CD4-positive, alpha-beta T cell (primary cell): ENCODE results near the gene CLSTN2. TPM values are rescaled to one million over a fixed set of nuclear protein-coding genes. Genes with fewer than 3 reads are reported as not detected.

Source experiments
- ATAC-seq: fragments of 200-7000 bp; cut with Tn5 transposase; one replicate; pipeline ENCODE4 v1.10.0; 2022; ENCODE audit warnings: mild to moderate bottlenecking; ENCODE audit not compliant: poor library complexity
- CTCF ChIA-PET: fragments of 350-600 bp; sonication (Branson Sonifier 250); formaldehyde crosslinking; loops from one replicate; lab custom pipeline; 2021; ENCODE audit warnings: antibody characterized with exemption, inconsistent platforms; lab: Charles Lee
- POLR2A ChIA-PET: fragments of 350-600 bp; sonication (Branson Sonifier 250); formaldehyde crosslinking; loops from one replicate; lab custom pipeline; 2021; ENCODE audit warnings: antibody characterized with exemption, inconsistent platforms; lab: Charles Lee
- DNase-seq, 14 experiments: peaks; one replicate each; pipeline ENCODE4 v3.0.0-alpha.2; 2013 to 2020; ENCODE audit warnings: mixed read lengths in 2 of 14
- H3K27ac ChIP-seq, 2 donors: one replicate each; pipeline versions ENCODE4 v1.5.1 to v1.7.0; 2013; ENCODE audit warnings: low read length in 2 of 2, low read depth in 1 of 2, mild to moderate bottlenecking in 1 of 2
- H3K27me3 ChIP-seq, 2 experiments: 1 replicate in 1 of 2; 2 replicates in 1 of 2; pipeline versions ENCODE4 v1.6.1 to v1.7.0; 2013; ENCODE audit warnings: low read length in 2 of 2, control low read depth in 1 of 2, mild to moderate bottlenecking in 1 of 2, moderate library complexity in 1 of 2; ENCODE audit not compliant: insufficient read depth in 2 of 2, control insufficient read depth in 1 of 2
- H3K36me3 ChIP-seq: one replicate; pipeline ENCODE4 v1.6.1; 2013; ENCODE audit warnings: low read length, control low read depth; ENCODE audit not compliant: insufficient read depth
- H3K4me1 ChIP-seq: one replicate; pipeline ENCODE4 v1.6.1; 2013; ENCODE audit warnings: low read length, control low read depth; ENCODE audit not compliant: insufficient read depth
- H3K4me3 ChIP-seq: one replicate; pipeline ENCODE4 v1.5.1; 2013; ENCODE audit warnings: mild to moderate bottlenecking, low read length, moderate library complexity
- H3K9me3 ChIP-seq, 2 experiments: 1 replicate in 1 of 2; 2 replicates in 1 of 2; pipeline versions ENCODE4 v1.6.1 to v1.7.0; 2013; ENCODE audit warnings: low read length in 2 of 2, mild to moderate bottlenecking in 2 of 2, control low read depth in 1 of 2, moderate library complexity in 1 of 2; ENCODE audit not compliant: control insufficient read depth in 1 of 2, insufficient read depth in 1 of 2
- H3K27ac Mint-ChIP-seq: one replicate; pipeline ENCODE4 v1.8.0; 2020; ENCODE audit warnings: mixed read lengths
- H3K27me3 Mint-ChIP-seq: one replicate; pipeline ENCODE4 v1.8.0; 2021; ENCODE audit warnings: mixed read lengths
- H3K36me3 Mint-ChIP-seq: one replicate; pipeline ENCODE4 v1.8.0; 2021; ENCODE audit warnings: low read depth, mixed read lengths
- H3K4me1 Mint-ChIP-seq: one replicate; pipeline ENCODE4 v1.8.0; 2021; ENCODE audit warnings: low read depth, mixed read lengths
- H3K4me3 Mint-ChIP-seq: one replicate; pipeline ENCODE4 v1.8.0; 2020; ENCODE audit warnings: mild to moderate bottlenecking, mixed read lengths
- H3K9me3 Mint-ChIP-seq: one replicate; pipeline ENCODE4 v1.8.0; 2020; ENCODE audit warnings: mixed read lengths
- intact Hi-C, 2 experiments: fragments of 100-400 bp; cut with DNase I in 1 of 2; cut with micrococcal nuclease in 1 of 2; formaldehyde crosslinking; loops; one replicate each; pipeline versions ENCODE4 v1.15.1 to v1.9.0; 2023 to 2025; cut with DNase I, micrococcal nuclease
- total RNA-seq, 174 experiments: library from RNA in 2 of 174; stranded (reverse) in 2 of 174; gene quantifications; one replicate each; pipeline ENCODE4 v1.2.3 and lab custom pipeline; 2021 to 2026
- TF ChIP-seq, protein P1 (sequence below): fragments of 200-600 bp; IDR thresholded peaks from one replicate; pipeline ENCODE4 v1.8.0; 2022; ENCODE audit warnings: antibody characterized with exemption, mild to moderate bottlenecking

The CLSTN2 gene
- total RNA-seq, 2 experiments from 2014 or later, result not detected

DNA sequence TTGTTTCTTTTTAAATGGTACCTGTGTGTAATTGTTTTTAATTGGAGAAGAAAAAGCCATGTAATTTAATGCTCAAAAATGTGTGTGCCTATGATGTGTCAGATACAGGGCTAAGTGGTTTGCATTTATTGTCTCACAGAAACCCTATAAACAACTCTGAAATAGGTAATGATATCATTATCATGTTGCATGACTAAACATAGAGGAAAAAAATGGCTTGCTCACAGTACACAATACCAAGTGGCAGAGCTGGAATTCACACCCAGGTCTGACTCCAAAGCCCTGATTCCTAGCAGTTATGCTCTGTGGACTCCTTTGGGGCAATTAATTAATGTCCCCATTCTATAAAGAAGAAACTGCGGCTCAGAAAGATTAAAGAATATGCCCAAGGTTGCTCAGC is 505.5 kb downstream of the CLSTN2 start:
- ChIA-PET POLR2A (no interaction called here), CTCF (no interaction called here)
- Mint-ChIP-seq H3K27me3 (peaks cover 24% of the 10 kb centered on the region), H3K4me1 (no peaks in the 10 kb centered on the region), H3K27ac (no peak overlapping the region), H3K4me3 (no peak overlapping the region), H3K9me3 (no peaks in the 10 kb centered on the region), H3K36me3 (no peaks in the 10 kb centered on the region)
- no peak overlapping the region for H3K27ac ChIP-seq
- peaks cover 0 to 4% of the 10 kb centered on the region in 2 experiments for H3K9me3 ChIP-seq
- H3K27me3 ChIP-seq, result no peaks in the 10 kb centered on the region
- DNase-seq (no peak), ATAC-seq (no peak)
- H3K36me3 ChIP-seq, result no peaks in the 10 kb centered on the region
- intact Hi-C loops, result no loop called here
- TF ChIP-seq, protein P1, sequence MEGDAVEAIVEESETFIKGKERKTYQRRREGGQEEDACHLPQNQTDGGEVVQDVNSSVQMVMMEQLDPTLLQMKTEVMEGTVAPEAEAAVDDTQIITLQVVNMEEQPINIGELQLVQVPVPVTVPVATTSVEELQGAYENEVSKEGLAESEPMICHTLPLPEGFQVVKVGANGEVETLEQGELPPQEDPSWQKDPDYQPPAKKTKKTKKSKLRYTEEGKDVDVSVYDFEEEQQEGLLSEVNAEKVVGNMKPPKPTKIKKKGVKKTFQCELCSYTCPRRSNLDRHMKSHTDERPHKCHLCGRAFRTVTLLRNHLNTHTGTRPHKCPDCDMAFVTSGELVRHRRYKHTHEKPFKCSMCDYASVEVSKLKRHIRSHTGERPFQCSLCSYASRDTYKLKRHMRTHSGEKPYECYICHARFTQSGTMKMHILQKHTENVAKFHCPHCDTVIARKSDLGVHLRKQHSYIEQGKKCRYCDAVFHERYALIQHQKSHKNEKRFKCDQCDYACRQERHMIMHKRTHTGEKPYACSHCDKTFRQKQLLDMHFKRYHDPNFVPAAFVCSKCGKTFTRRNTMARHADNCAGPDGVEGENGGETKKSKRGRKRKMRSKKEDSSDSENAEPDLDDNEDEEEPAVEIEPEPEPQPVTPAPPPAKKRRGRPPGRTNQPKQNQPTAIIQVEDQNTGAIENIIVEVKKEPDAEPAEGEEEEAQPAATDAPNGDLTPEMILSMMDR, result no peak
- H3K4me1 ChIP-seq, result no peaks in the 10 kb centered on the region
- no peak overlapping the region for H3K4me3 ChIP-seq

DNA sequence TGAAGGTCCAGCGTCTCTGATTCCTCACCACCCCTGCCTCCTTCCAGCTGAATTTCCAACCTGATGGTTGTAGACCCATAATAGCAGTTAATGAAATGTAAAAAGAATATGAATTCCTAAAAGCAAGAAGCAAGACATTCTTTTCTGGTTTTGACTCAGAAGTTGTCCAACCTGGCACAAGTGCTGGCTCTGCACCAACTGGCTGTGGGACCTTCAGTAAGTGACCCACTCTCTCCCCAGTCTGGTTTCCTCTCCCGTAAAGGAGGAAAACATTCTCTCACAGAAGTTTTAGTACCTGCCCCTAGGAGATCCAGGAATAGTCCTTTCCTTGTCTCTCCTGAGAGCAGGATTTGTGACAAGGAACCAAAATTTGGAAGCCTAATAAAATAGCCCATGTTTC is 506.0 kb downstream of the CLSTN2 start:
- DNase-seq (no peak), ATAC-seq (no peak)
- H3K36me3 ChIP-seq, result no peaks in the 10 kb centered on the region
- intact Hi-C loops, result no loop called here
- Mint-ChIP-seq H3K27me3 (peaks cover 20% of the 10 kb centered on the region), H3K9me3 (no peaks in the 10 kb centered on the region), H3K4me3 (no peak overlapping the region), H3K4me1 (no peaks in the 10 kb centered on the region), H3K36me3 (no peaks in the 10 kb centered on the region), H3K27ac (no peak overlapping the region)
- ChIA-PET POLR2A (no interaction called here), CTCF (no interaction called here)
- H3K27me3 ChIP-seq, result no peaks in the 10 kb centered on the region
- no peak overlapping the region for H3K4me3 ChIP-seq
- no peaks in the 10 kb centered on the region for H3K4me1 ChIP-seq
- peaks cover 0 to 4% of the 10 kb centered on the region in 2 experiments for H3K9me3 ChIP-seq
- H3K27ac ChIP-seq, result no peak overlapping the region
- TF ChIP-seq, protein P1, result no peak

DNA sequence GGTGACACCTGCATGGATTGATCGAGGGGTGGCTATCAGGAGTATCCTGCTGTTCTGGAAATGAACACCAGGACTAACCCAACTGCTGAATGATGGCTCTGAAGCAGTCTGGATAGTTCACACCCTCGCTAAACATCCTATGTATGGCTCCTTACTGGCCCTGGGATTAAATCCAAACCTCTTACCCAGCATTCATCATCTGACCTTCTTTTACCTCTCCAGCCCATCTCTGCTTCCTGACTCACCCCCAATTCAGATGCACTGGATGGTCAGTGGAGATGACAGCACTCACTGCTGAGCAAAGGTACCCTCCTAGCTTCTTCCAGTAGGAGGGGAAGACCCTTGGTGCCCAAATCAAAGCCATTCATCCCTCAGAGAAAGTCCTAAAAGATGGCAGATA is 507.6 kb downstream of the CLSTN2 start:
- H3K9me3 Mint-ChIP-seq, result no peaks in the 10 kb centered on the region
- TF ChIP-seq, protein P1, result no peak
- no peak overlapping the region for H3K27ac Mint-ChIP-seq
- Histone ChIP-seq H3K4me3 (no peak overlapping the region), H3K36me3 (no peaks in the 10 kb centered on the region), H3K9me3 (no peaks in the 10 kb centered on the region), H3K4me1 (no peaks in the 10 kb centered on the region), H3K27me3 (no peaks in the 10 kb centered on the region), H3K27ac (no peak overlapping the region)
- POLR2A ChIA-PET, result no interaction called here
- no peaks in the 10 kb centered on the region for H3K36me3 Mint-ChIP-seq
- H3K4me1 Mint-ChIP-seq, result no peaks in the 10 kb centered on the region
- DNase-seq, result no peak
- CTCF ChIA-PET, result no interaction called here
- H3K4me3 Mint-ChIP-seq, result no peak overlapping the region
- intact Hi-C loops, result no loop called here
- ATAC-seq, result no peak
- H3K27me3 Mint-ChIP-seq, result peaks cover 15% of the 10 kb centered on the region
